ENCODE data around the gene LGR5.

DNA sequence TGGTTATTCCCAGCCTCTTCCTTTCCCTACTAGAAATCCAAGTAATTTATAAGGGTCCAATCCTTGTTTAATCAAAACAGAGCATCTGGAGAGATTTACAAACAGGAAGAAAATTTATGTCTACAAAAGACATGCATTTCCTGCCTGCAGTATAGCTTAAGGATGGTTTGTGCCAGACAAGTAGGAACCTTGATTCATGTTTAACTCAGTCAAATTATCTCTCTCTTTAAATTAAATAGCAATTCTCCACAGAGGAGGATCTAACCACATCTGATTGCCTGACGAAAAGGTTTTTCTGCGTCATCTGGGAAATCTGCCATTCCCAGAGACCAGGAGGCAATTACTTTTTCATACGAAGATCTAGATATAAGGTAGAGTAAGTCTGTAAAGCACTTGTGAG, 118.8 kb downstream of the LGR5 start:
- no peak for TF ChIP-seq TCF12 (IDR thresholded peaks at IDR 0.05; ENCODE audit: low read depth)
- TF ChIP-seq FOXM1 (IDR thresholded peaks at IDR 0.05; ENCODE audit: borderline replicate concordance, low read depth), result no peak
- no peak for TF ChIP-seq EGR1 (IDR thresholded peaks at IDR 0.05)
- no peak for TF ChIP-seq EP300 (IDR thresholded peaks at IDR 0.05; ENCODE audit: borderline replicate concordance)
